K562 (cell line): Measurements from ENCODE around the gene S100A2. TPM values are rescaled to one million over a fixed set of nuclear protein-coding genes. Genes with fewer than 3 reads are reported as not detected.

Experiments used
- ATAC-seq: fragments of 200-7000 bp; cut with Tn5 transposase; 3 replicates; pipeline ENCODE4 v1.9.1; 2020; ENCODE audit warnings: moderate library complexity
- BruUV-seq: library from RNA; stranded (reverse); fragments of 400-500 nt; replicated peaks from 2 replicates; lab custom pipeline; 2021; lab: Mats Ljungman, UMichigan
- CTCF ChIA-PET: fragments of 300-600 bp; formaldehyde crosslinking; extraction: SDS; loops from one replicate; lab custom pipeline; 2021; ENCODE audit warnings: low intra/inter-chr PET ratio; lab: Yijun Ruan, JAX
- POLR2A ChIA-PET: fragments of 300-600, 350-650 bp; sonication (Branson Sonifier 250); formaldehyde crosslinking; extraction: SDS; loops from one replicate; lab custom pipeline; 2021; ENCODE audit warnings: antibody characterized with exemption, inconsistent platforms; lab: Yijun Ruan, JAX
- DNase-seq, 4 experiments: peaks; one replicate each; pipeline versions ENCODE4 v3.0.0 to v3.0.0-alpha.2; 2011 to 2018; ENCODE audit warnings: low spot score in 3 of 4, mixed read lengths in 3 of 4; ENCODE audit errors: extremely low read depth in 1 of 4
- FAIRE-seq: peaks from 2 replicates; lab custom pipeline; 2011; peaks lifted over from hg19 to GRCh38; lab: Jason Lieb, UNC
- H2AFZ ChIP-seq: 2 replicates; pipeline ENCODE4 v1.6.0; 2011; ENCODE audit warnings: low read depth, low read length, control low read depth, inconsistent platforms
- H3K27ac ChIP-seq: fragments of 200-600 bp; 3 replicates; pipeline ENCODE4 v1.8.0; 2011; ENCODE audit warnings: low read depth, mild to moderate bottlenecking, control low read depth, inconsistent platforms, low read length, moderate library complexity, mixed read lengths; ENCODE audit errors: extremely low read depth
- H3K27me3 ChIP-seq, 2 experiments: fragments of 300-600 bp in 1 of 2; 2 replicates in 1 of 2; 3 replicates in 1 of 2; pipeline versions ENCODE4 v1.6.0 to v1.8.0; 2011; ENCODE audit warnings: inconsistent platforms in 2 of 2, low read length in 2 of 2, mild to moderate bottlenecking in 1 of 2, mixed read lengths in 1 of 2, moderate library complexity in 1 of 2; ENCODE audit not compliant: control insufficient read depth in 2 of 2, insufficient read depth in 2 of 2
- H3K36me3 ChIP-seq: fragments of 300-600 bp; 3 replicates; pipeline ENCODE4 v1.8.0; 2011; ENCODE audit warnings: mild to moderate bottlenecking, low read length, inconsistent platforms; ENCODE audit not compliant: control insufficient read depth, insufficient read depth
- H3K4me1 ChIP-seq, 2 experiments: fragments of 200-600 bp in 1 of 2; replicated peaks in 1 of 2; 2 replicates in 1 of 2; 3 replicates in 1 of 2; pipeline versions ENCODE4 v1.5.1 to v1.8.0; 2011; ENCODE audit warnings: inconsistent platforms in 2 of 2, low read length in 2 of 2, mild to moderate bottlenecking in 1 of 2, mixed read lengths in 1 of 2, moderate library complexity in 1 of 2; ENCODE audit not compliant: control insufficient read depth in 2 of 2, insufficient read depth in 2 of 2
- H3K4me2 ChIP-seq: 2 replicates; pipeline ENCODE4 v1.6.1; 2011; ENCODE audit warnings: low read length, control low read depth, inconsistent platforms, mixed read lengths; ENCODE audit not compliant: insufficient read depth
- H3K4me3 ChIP-seq: fragments of 200-600 bp; sonication (generic), shearing (Covaris generic); 2 replicates; pipeline ENCODE4 v1.5.1; 2016; ENCODE audit warnings: control low read depth, inconsistent platforms
- H3K79me2 ChIP-seq: fragments of 200-600 bp; 3 replicates; pipeline ENCODE4 v1.8.0; 2011; ENCODE audit warnings: low read length, inconsistent platforms; ENCODE audit not compliant: control insufficient read depth, insufficient read depth
- H3K9ac ChIP-seq, 2 experiments: 2 replicates each; pipeline versions ENCODE4 v1.6.0 to v1.6.1; 2011; ENCODE audit warnings: low read depth in 2 of 2, low read length in 2 of 2, control low read depth in 1 of 2, inconsistent platforms in 1 of 2, mild to moderate bottlenecking in 1 of 2, mixed read lengths in 1 of 2; ENCODE audit not compliant: insufficient read depth in 1 of 2
- H3K9me1 ChIP-seq: one replicate; pipeline ENCODE4 v1.6.0; 2011; ENCODE audit warnings: inconsistent platforms, mild to moderate bottlenecking, low read length, moderate library complexity; ENCODE audit not compliant: control insufficient read depth, insufficient read depth
- H3K9me3 ChIP-seq: replicated peaks from 2 replicates; pipeline ENCODE4 v1.5.1; 2011; ENCODE audit warnings: low read depth, low read length, inconsistent platforms; ENCODE audit not compliant: control insufficient read depth, insufficient read depth
- H4K20me1 ChIP-seq: replicated peaks from 2 replicates; pipeline ENCODE4 v1.6.1; 2011; ENCODE audit warnings: low read length, inconsistent platforms, mixed read lengths; ENCODE audit not compliant: control insufficient read depth, insufficient read depth
- CCNT2 ChIP-seq: IDR thresholded peaks from 2 replicates; pipeline ENCODE4 v1.6.1; 2011; ENCODE audit warnings: borderline replicate concordance, low read depth, mild to moderate bottlenecking, moderate library complexity, mixed read lengths, low read length; ENCODE audit not compliant: insufficient read length; ENCODE audit errors: extremely low read depth
- KLF16 ChIP-seq: IDR thresholded peaks from 2 replicates; pipeline ENCODE4 v1.6.1; 2016; ENCODE audit warnings: antibody characterized with exemption
- NFIX ChIP-seq: fragments of 250-450 bp; sonication (Bioruptor Pico); IDR thresholded peaks from 2 replicates; pipeline ENCODE4 v1.4.0; 2020; ENCODE audit warnings: low read depth, mild to moderate bottlenecking, moderate library complexity
- SRSF1 ChIP-seq: fragments of 200-400 bp; formaldehyde crosslinking; IDR thresholded peaks from 2 replicates; pipeline ENCODE4 v1.6.1; 2017; ENCODE audit warnings: mild to moderate bottlenecking, low read depth, low read length, moderate library complexity
- WGBS: fragments of 100-300 bp; shearing (Covaris generic); methylation state at CpG from one replicate; pipeline ENCODE4 v1.1.6; 2016; ENCODE audit warnings: low coverage, mixed read lengths; ENCODE audit not compliant: insufficient coverage; ENCODE audit errors: missing lambda C conversion rate; 5-methylcytosine and 5-hydroxymethylcytosine counted together
- in situ Hi-C: fragments of 300-500 bp; cut with MboI; formaldehyde crosslinking; loops from 4 replicates; pipeline ENCODE4 v1.15.0; 2018; ENCODE audit warnings: inconsistent platforms, mixed read lengths
- intact Hi-C: fragments of 100-400 bp; cut with micrococcal nuclease; formaldehyde crosslinking; loops from 2 replicates; pipeline ENCODE4 v1.14.2; 2022
- polyA plus RNA-seq, 8 experiments: library from polyadenylated mRNA; depleted of rRNA in 4 of 8; stranded (reverse) in 5 of 8; unstranded in 3 of 8; fragments of >200 nt; fragmentation: Nextera tagmentation in 2 of 8; fragmentation: Illumina TruSeq in 1 of 8; extraction: Ambion mirVana in 2 of 8; extraction: Trizol in 1 of 8; gene quantifications; 2 replicates each; pipeline versions ENCODE4 v1.2.1 to v1.2.3, GENCODE V29; 2011 to 2014; ENCODE audit warnings: inconsistent platforms in 1 of 8, missing spikeins in 1 of 8
- total RNA-seq, 7 experiments: library from RNA; depleted of rRNA in 6 of 7; stranded (reverse); fragments of >200 nt in 6 of 7; fragmentation: Illumina TruSeq in 2 of 7; extraction: Trizol in 2 of 7; gene quantifications; 2 replicates each; pipeline versions ENCODE4 v1.2.1 to v1.2.3, GENCODE V29; 2011 to 2021; ENCODE audit warnings: low replicate concordance in 1 of 7
- TF ChIP-seq, protein P1 (sequence below): fragments of 250-450 bp; sonication (Bioruptor Pico); IDR thresholded peaks from 2 replicates; pipeline ENCODE4 v1.8.0; 2021; ENCODE audit warnings: moderate library complexity, mild to moderate bottlenecking, inconsistent platforms
- TF ChIP-seq, protein P2 (sequence below), 2 experiments: fragments of 450-650 bp in 1 of 2; IDR thresholded peaks; 2 replicates each; pipeline ENCODE4 v1.6.1; 2011 to 2017; ENCODE audit warnings: low read depth in 2 of 2, antibody characterized with exemption in 1 of 2, borderline replicate concordance in 1 of 2, low read length in 1 of 2, mild to moderate bottlenecking in 1 of 2, mixed read lengths in 1 of 2; ENCODE audit not compliant: control insufficient read depth in 1 of 2
- TF ChIP-seq, protein P3 (sequence below): fragments of 250-450 bp; sonication (Bioruptor Pico); IDR thresholded peaks from 2 replicates; pipeline ENCODE4 v1.8.0; 2022; ENCODE audit warnings: inconsistent platforms

S100A2 gene
- total and polyA plus RNA-seq, 9 of the 15 experiments (the other 6 are each of a cell fraction or from before 2014, with no cell fraction given), result 0.28 to 0.65 (median 0.44) TPM; not detected in 4

DNA sequence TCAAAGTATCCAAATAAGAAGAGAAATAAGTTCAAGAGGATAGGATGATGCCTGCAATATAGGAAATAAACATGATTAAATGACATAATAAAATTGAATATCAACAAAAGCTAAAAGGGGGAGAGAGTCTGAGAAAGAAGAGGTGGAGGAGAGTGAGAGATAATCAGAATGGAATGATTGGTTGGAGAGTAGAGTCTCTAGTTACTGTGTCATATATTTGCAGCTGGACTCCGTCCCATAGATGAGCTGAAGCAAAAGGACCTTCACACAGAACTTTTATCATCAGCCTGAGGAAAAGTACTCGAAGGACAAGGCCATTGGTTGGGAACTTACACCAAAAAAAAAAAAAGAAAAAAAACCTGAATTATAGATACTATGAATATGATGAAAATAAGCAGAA is 22.8 kb upstream of the S100A2 start:
- CTCF ChIA-PET, result no interaction called here
- intact Hi-C loops (no loop called here), in situ Hi-C loops (no loop called here)
- Histone ChIP-seq H3K9ac (no peak overlapping the region), H3K9me1 (no peaks in the 10 kb centered on the region), H3K27me3 (no peaks in the 10 kb centered on the region), H3K4me2 (no peak overlapping the region), H3K9me3 (no peaks in the 10 kb centered on the region), H3K4me3 (no peak overlapping the region), H4K20me1 (no peaks in the 10 kb centered on the region), H3K36me3 (no peaks in the 10 kb centered on the region), H3K79me2 (no peaks in the 10 kb centered on the region), H3K27ac (no peak overlapping the region), H2AFZ (no peak overlapping the region), H3K4me1 (peaks cover 0 to 6% of the 10 kb centered on the region in 2 experiments; a peak in 1 of 5 replicates)
- POLR2A ChIA-PET, result no interaction called here
- no peak for FAIRE-seq
- TF ChIP-seq NFIX (CRISPR knock-in tag) (no peak), KLF16 (no peak), SRSF1 (no peak), CCNT2 (no peak)
- TF ChIP-seq, protein P1, sequence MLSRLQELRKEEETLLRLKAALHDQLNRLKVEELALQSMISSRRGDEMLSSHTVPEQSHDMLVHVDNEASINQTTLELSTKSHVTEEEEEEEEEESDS (CRISPR knock-in tag), result no peak
- TF ChIP-seq, protein P2, sequence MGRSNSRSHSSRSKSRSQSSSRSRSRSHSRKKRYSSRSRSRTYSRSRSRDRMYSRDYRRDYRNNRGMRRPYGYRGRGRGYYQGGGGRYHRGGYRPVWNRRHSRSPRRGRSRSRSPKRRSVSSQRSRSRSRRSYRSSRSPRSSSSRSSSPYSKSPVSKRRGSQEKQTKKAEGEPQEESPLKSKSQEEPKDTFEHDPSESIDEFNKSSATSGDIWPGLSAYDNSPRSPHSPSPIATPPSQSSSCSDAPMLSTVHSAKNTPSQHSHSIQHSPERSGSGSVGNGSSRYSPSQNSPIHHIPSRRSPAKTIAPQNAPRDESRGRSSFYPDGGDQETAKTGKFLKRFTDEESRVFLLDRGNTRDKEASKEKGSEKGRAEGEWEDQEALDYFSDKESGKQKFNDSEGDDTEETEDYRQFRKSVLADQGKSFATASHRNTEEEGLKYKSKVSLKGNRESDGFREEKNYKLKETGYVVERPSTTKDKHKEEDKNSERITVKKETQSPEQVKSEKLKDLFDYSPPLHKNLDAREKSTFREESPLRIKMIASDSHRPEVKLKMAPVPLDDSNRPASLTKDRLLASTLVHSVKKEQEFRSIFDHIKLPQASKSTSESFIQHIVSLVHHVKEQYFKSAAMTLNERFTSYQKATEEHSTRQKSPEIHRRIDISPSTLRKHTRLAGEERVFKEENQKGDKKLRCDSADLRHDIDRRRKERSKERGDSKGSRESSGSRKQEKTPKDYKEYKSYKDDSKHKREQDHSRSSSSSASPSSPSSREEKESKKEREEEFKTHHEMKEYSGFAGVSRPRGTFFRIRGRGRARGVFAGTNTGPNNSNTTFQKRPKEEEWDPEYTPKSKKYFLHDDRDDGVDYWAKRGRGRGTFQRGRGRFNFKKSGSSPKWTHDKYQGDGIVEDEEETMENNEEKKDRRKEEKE (IDR thresholded peaks at IDR 0.05; ENCODE audit: borderline replicate concordance in 1 of 2, control insufficient read depth in 1 of 2, low read depth in 2 of 2, low read length in 1 of 2), result no peak
- TF ChIP-seq, protein P3, sequence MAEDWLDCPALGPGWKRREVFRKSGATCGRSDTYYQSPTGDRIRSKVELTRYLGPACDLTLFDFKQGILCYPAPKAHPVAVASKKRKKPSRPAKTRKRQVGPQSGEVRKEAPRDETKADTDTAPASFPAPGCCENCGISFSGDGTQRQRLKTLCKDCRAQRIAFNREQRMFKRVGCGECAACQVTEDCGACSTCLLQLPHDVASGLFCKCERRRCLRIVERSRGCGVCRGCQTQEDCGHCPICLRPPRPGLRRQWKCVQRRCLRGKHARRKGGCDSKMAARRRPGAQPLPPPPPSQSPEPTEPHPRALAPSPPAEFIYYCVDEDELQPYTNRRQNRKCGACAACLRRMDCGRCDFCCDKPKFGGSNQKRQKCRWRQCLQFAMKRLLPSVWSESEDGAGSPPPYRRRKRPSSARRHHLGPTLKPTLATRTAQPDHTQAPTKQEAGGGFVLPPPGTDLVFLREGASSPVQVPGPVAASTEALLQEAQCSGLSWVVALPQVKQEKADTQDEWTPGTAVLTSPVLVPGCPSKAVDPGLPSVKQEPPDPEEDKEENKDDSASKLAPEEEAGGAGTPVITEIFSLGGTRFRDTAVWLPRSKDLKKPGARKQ (CRISPR knock-in tag), result no peak
- WGBS, result 32% methylated on average over 2 of the region's 2 CpGs
- BruUV-seq, result no TSS peak
- DNase-seq, result no peak
- ATAC-seq, result no peak
